WTC11 (cell line): ENCODE results near the gene TDRD9. TPM values are rescaled to one million over a fixed set of nuclear protein-coding genes. Genes with fewer than 3 reads are reported as not detected.
A peak's percentile ranks its signal among the peaks of the same experiment; 100 is the strongest.

Experiments used
- ATAC-seq: fragments of 200-7000 bp; cut with Tn5 transposase; 2 replicates; pipeline ENCODE4 v1.10.0; 2021; ENCODE audit warnings: mild to moderate bottlenecking, moderate library complexity
- CTCF ChIA-PET: fragments of 300-600 bp; sonication (Branson Sonifier 250); formaldehyde crosslinking; loops from one replicate; lab custom pipeline; 2021; ENCODE audit warnings: antibody characterized with exemption; lab: Charles Lee
- POLR2A ChIA-PET: fragments of 350-600 bp; sonication (Branson Sonifier 250); formaldehyde crosslinking; loops from one replicate; lab custom pipeline; 2021; ENCODE audit warnings: antibody characterized with exemption; lab: Charles Lee
- DNase-seq: peaks from one replicate; pipeline ENCODE4 v3.0.0; 2021; ENCODE audit warnings: low spot score
- H3K27ac Mint-ChIP-seq: 2 replicates; pipeline ENCODE4 v1.8.0; 2021; ENCODE audit warnings: mixed read lengths
- H3K27me3 Mint-ChIP-seq: 2 replicates; pipeline ENCODE4 v1.8.0; 2021; ENCODE audit warnings: low read depth, mild to moderate bottlenecking, moderate library complexity, mixed read lengths
- H3K36me3 Mint-ChIP-seq: 2 replicates; pipeline ENCODE4 v1.8.0; 2021; ENCODE audit warnings: mixed read lengths
- H3K4me1 Mint-ChIP-seq: 2 replicates; pipeline ENCODE4 v1.8.0; 2022; ENCODE audit warnings: mixed read lengths
- H3K4me3 Mint-ChIP-seq: 2 replicates; pipeline ENCODE4 v1.8.0; 2021; ENCODE audit warnings: mild to moderate bottlenecking, moderate library complexity, mixed read lengths
- H3K9me3 Mint-ChIP-seq: 2 replicates; pipeline ENCODE4 v1.8.0; 2021; ENCODE audit warnings: mixed read lengths
- CBFB ChIP-seq: sonication (generic); formaldehyde crosslinking; IDR thresholded peaks from 2 replicates; pipeline ENCODE4 v1.8.1; 2022; ENCODE audit warnings: mild to moderate bottlenecking, low read depth, missing genetic modification reagents
- TEAD1 ChIP-seq: sonication (generic); formaldehyde crosslinking; IDR thresholded peaks from 2 replicates; pipeline ENCODE4 v1.8.0; 2022; ENCODE audit warnings: mild to moderate bottlenecking, missing genetic modification reagents
- TP53 ChIP-seq: sonication (generic); formaldehyde crosslinking; IDR thresholded peaks from 2 replicates; pipeline ENCODE4 v1.8.1; 2023; ENCODE audit warnings: mild to moderate bottlenecking, missing genetic modification reagents
- ZNF423 ChIP-seq: fragments of 250-450 bp; sonication (Bioruptor Pico); IDR thresholded peaks from 2 replicates; pipeline ENCODE4 v2.1.2; 2022; ENCODE audit warnings: mild to moderate bottlenecking, moderate library complexity
- ZNF425 ChIP-seq: fragments of 250-450 bp; sonication (Bioruptor Pico); conservative IDR thresholded peaks from 2 replicates; pipeline ENCODE4 v1.9.0; 2021; ENCODE audit warnings: mild to moderate bottlenecking
- total RNA-seq: library from RNA; stranded (reverse); gene quantifications from 3 replicates; pipeline ENCODE4 v1.2.3, GENCODE V29; 2021
- TF ChIP-seq, protein P1 (sequence below): sonication (generic); formaldehyde crosslinking; IDR thresholded peaks from 2 replicates; pipeline ENCODE4 v1.8.1; 2023; ENCODE audit warnings: mild to moderate bottlenecking, missing genetic modification reagents, borderline replicate concordance
- TF ChIP-seq, protein P2 (sequence below): fragments of 200-600 bp; IDR thresholded peaks from 2 replicates; pipeline ENCODE4 v1.8.0; 2022; ENCODE audit warnings: antibody characterized with exemption
- TF ChIP-seq, protein P3 (sequence below): sonication (generic); formaldehyde crosslinking; IDR thresholded peaks from 2 replicates; pipeline ENCODE4 v1.8.0; 2023; ENCODE audit warnings: missing genetic modification reagents, mild to moderate bottlenecking, borderline replicate concordance
- TF ChIP-seq, protein P4 (sequence below): sonication (generic); formaldehyde crosslinking; IDR thresholded peaks from 2 replicates; pipeline ENCODE4 v1.8.0; 2022; ENCODE audit warnings: mild to moderate bottlenecking, missing genetic modification reagents
- TF ChIP-seq, protein P5 (sequence below): sonication (generic); formaldehyde crosslinking; IDR thresholded peaks from 2 replicates; pipeline ENCODE4 v1.8.1; 2023; ENCODE audit warnings: mild to moderate bottlenecking, moderate library complexity, missing genetic modification reagents

The TDRD9 gene
- total RNA-seq, 1 experiment from 2014 or later: 0.17 TPM

DNA sequence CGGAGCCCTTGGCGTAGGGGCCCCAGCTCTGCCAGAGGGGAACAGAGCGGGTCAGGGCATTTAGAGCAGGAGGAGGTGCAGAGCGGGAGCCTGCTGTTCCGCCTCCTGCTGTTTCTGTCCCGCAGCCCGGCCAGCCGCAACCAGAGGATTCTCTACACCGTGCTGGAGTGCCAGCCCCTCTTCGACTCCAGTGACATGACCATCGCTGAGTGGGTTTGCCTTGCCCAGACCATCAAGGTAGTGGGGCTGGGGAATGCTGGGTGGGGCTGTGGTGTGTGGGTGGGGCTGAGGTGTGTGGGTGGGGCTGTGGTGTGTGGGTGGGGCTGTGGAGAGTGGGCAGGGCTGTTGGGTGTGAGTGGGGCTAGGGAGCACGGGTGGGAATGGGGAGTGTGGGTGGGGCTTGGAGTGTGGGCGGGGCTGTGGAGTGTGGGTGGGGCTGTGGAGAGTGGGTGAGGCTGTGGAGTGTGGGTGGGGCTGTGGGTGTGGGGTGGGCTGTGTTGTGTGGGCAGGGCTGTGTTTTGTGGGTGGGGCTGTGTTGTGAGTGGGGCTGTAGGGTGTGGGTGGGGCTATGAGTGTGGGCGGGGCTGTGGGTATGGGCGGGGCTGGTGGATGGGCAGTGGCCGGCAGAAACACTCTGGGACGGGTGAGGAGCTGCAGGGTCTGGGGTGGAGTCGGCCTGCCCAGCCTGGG is 165.3 kb downstream of the TDRD9 start (continued):
- TF ChIP-seq, protein P1, sequence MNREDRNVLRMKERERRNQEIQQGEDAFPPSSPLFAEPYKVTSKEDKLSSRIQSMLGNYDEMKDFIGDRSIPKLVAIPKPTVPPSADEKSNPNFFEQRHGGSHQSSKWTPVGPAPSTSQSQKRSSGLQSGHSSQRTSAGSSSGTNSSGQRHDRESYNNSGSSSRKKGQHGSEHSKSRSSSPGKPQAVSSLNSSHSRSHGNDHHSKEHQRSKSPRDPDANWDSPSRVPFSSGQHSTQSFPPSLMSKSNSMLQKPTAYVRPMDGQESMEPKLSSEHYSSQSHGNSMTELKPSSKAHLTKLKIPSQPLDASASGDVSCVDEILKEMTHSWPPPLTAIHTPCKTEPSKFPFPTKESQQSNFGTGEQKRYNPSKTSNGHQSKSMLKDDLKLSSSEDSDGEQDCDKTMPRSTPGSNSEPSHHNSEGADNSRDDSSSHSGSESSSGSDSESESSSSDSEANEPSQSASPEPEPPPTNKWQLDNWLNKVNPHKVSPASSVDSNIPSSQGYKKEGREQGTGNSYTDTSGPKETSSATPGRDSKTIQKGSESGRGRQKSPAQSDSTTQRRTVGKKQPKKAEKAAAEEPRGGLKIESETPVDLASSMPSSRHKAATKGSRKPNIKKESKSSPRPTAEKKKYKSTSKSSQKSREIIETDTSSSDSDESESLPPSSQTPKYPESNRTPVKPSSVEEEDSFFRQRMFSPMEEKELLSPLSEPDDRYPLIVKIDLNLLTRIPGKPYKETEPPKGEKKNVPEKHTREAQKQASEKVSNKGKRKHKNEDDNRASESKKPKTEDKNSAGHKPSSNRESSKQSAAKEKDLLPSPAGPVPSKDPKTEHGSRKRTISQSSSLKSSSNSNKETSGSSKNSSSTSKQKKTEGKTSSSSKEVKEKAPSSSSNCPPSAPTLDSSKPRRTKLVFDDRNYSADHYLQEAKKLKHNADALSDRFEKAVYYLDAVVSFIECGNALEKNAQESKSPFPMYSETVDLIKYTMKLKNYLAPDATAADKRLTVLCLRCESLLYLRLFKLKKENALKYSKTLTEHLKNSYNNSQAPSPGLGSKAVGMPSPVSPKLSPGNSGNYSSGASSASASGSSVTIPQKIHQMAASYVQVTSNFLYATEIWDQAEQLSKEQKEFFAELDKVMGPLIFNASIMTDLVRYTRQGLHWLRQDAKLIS: no peak
- no peak for TF ChIP-seq ZNF425 (CRISPR knock-in tag)
- TF ChIP-seq, all 79 proteins: peak for 0

DNA sequence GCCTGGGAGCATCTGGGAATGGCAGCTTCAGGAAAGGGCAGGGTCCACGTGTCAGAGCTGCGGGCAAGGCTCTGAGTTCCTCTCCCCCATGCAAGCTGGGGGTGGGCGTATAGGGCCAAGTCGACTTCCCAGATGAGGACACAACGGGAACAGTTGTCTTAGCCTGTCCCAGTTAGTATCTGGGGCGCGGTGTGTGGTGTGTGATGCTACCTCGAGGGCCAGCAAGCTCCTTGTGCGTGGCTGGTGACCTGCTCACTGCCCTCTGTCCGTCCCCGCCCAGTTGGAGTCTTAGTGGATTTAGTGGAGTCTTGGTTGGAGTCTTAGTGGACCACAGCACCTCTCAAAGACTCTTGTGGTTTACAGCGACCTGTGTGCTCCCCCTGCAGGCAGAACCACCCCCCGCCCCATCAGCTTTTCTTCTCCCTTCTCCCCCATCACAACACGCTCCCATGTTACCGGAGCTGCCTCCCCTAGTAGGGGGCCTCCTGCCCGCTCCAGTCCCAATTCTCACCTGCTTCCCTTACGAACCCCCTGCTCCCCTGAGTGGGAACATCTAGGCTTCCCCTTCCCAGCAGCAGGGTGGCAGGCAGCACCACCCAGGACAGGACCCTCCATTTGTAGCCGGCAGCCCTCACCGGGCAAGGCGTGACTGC is 165.9 kb downstream of the TDRD9 start:
- Mint-ChIP-seq H3K9me3 (no peaks in the 10 kb centered on the region), H3K27me3 (no peaks in the 10 kb centered on the region), H3K36me3 (no peaks in the 10 kb centered on the region), H3K4me3 (no peak overlapping the region), H3K27ac (no peak overlapping the region; the same call in 1 of the 2 replicates), H3K4me1 (peaks cover 5% of the 10 kb centered on the region)
- TF ChIP-seq CBFB (CRISPR knock-in tag): 0 out of 2 replicates have a peak, but pooled peaks have one; percentile 54
- TF ChIP-seq, protein P2, sequence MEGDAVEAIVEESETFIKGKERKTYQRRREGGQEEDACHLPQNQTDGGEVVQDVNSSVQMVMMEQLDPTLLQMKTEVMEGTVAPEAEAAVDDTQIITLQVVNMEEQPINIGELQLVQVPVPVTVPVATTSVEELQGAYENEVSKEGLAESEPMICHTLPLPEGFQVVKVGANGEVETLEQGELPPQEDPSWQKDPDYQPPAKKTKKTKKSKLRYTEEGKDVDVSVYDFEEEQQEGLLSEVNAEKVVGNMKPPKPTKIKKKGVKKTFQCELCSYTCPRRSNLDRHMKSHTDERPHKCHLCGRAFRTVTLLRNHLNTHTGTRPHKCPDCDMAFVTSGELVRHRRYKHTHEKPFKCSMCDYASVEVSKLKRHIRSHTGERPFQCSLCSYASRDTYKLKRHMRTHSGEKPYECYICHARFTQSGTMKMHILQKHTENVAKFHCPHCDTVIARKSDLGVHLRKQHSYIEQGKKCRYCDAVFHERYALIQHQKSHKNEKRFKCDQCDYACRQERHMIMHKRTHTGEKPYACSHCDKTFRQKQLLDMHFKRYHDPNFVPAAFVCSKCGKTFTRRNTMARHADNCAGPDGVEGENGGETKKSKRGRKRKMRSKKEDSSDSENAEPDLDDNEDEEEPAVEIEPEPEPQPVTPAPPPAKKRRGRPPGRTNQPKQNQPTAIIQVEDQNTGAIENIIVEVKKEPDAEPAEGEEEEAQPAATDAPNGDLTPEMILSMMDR: no peak
- ChIA-PET POLR2A (interaction anchor here (0.6 kb wide), 1 partner anchor 9 kb away, joined by 3 read pairs; the partner anchor contains the start of gene ASPG), CTCF (interaction anchor here (0.5 to 5.9 kb wide), 27 partner anchors 8 to 931 kb away, joined by 3 to 52 read pairs (median 3); partner anchors contain the start of gene ASPG)
- ATAC-seq (peak; percentile 38), DNase-seq (peak; percentile 9)

DNA sequence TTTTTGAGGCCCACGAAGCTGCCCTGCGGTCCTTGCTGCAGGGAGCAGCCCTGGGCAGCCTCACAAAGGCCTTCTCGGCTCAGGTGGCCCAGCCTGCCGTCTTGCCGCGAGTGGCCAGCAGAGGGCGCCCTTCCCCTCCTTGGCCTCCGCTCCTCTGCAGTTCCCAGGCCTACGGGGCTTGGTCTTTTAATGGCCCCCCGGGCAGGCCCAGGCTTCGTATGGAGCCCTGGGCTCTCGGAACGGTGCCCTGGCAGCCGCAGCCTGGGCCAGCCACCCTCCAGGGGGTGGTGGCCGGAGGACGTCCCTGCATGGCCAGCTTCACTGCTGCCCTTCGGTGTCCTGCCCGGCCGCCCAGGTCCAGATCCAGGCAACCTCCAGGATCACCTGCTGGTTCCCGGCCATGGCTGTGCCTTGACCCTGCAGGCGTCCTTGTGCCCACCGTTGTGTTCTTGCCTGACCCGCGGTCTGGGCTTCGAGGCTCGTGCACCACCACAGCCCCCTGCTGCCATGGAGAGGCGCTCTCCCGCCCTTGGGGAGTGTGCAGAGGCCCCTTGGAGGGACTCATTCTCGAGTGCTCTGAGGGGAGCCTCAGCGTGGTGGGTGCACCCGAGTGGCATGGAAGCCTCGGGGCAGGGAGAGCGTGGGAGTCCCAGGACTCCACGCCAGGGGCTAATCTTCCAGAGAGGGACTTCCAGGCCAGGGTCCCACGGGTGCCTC is 166.6 kb downstream of the TDRD9 start:
- CTCF ChIA-PET: interaction anchor here (0.6 to 5.9 kb wide), 25 partner anchors 9 to 930 kb away, joined by 3 to 52 read pairs (median 3); partner anchors contain the start of gene ASPG
- no peak for TF ChIP-seq TP53 (CRISPR knock-in tag)
- 0 out of 2 replicates have a peak, but pooled peaks have one; percentile 22 for TF ChIP-seq ZNF423
- TF ChIP-seq, protein P3, sequence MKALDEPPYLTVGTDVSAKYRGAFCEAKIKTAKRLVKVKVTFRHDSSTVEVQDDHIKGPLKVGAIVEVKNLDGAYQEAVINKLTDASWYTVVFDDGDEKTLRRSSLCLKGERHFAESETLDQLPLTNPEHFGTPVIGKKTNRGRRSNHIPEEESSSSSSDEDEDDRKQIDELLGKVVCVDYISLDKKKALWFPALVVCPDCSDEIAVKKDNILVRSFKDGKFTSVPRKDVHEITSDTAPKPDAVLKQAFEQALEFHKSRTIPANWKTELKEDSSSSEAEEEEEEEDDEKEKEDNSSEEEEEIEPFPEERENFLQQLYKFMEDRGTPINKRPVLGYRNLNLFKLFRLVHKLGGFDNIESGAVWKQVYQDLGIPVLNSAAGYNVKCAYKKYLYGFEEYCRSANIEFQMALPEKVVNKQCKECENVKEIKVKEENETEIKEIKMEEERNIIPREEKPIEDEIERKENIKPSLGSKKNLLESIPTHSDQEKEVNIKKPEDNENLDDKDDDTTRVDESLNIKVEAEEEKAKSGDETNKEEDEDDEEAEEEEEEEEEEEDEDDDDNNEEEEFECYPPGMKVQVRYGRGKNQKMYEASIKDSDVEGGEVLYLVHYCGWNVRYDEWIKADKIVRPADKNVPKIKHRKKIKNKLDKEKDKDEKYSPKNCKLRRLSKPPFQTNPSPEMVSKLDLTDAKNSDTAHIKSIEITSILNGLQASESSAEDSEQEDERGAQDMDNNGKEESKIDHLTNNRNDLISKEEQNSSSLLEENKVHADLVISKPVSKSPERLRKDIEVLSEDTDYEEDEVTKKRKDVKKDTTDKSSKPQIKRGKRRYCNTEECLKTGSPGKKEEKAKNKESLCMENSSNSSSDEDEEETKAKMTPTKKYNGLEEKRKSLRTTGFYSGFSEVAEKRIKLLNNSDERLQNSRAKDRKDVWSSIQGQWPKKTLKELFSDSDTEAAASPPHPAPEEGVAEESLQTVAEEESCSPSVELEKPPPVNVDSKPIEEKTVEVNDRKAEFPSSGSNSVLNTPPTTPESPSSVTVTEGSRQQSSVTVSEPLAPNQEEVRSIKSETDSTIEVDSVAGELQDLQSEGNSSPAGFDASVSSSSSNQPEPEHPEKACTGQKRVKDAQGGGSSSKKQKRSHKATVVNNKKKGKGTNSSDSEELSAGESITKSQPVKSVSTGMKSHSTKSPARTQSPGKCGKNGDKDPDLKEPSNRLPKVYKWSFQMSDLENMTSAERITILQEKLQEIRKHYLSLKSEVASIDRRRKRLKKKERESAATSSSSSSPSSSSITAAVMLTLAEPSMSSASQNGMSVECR: no peak
- peak; percentile 47; the same call in 1 of the 2 replicates for TF ChIP-seq TEAD1 (CRISPR knock-in tag)
- TF ChIP-seq, protein P4, sequence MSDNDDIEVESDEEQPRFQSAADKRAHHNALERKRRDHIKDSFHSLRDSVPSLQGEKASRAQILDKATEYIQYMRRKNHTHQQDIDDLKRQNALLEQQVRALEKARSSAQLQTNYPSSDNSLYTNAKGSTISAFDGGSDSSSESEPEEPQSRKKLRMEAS (CRISPR knock-in tag): peak; percentile 55; the same call in 1 of the 2 replicates
- TF ChIP-seq, protein P2: peak; percentile 97
- TF ChIP-seq, protein P5, sequence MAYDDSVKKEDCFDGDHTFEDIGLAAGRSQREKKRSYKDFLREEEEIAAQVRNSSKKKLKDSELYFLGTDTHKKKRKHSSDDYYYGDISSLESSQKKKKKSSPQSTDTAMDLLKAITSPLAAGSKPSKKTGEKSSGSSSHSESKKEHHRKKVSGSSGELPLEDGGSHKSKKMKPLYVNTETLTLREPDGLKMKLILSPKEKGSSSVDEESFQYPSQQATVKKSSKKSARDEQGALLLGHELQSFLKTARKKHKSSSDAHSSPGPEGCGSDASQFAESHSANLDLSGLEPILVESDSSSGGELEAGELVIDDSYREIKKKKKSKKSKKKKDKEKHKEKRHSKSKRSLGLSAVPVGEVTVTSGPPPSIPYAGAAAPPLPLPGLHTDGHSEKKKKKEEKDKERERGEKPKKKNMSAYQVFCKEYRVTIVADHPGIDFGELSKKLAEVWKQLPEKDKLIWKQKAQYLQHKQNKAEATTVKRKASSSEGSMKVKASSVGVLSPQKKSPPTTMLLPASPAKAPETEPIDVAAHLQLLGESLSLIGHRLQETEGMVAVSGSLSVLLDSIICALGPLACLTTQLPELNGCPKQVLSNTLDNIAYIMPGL (CRISPR knock-in tag): peak; percentile 53; the same call in 1 of the 2 replicates
- POLR2A ChIA-PET: interaction anchor here (0.6 kb wide), 1 partner anchor 10 kb away, joined by 3 read pairs; the partner anchor contains the start of gene ASPG
- Mint-ChIP-seq H3K4me3 (no peak overlapping the region), H3K27ac (no peak overlapping the region; the same call in 1 of the 2 replicates), H3K36me3 (no peaks in the 10 kb centered on the region), H3K9me3 (no peaks in the 10 kb centered on the region), H3K27me3 (no peaks in the 10 kb centered on the region), H3K4me1 (peaks cover 5% of the 10 kb centered on the region)
- ATAC-seq (peak; percentile 87), DNase-seq (peak; percentile 94)
